ENCODE results near the gene AKR7A2. TPM values are rescaled to one million over a fixed set of nuclear protein-coding genes. Genes with fewer than 3 reads are reported as not detected.

AKR7A2 gene
- 114 TPM for polyA plus RNA-seq (2012; ENCODE audit: insufficient read depth, insufficient read length)

DNA sequence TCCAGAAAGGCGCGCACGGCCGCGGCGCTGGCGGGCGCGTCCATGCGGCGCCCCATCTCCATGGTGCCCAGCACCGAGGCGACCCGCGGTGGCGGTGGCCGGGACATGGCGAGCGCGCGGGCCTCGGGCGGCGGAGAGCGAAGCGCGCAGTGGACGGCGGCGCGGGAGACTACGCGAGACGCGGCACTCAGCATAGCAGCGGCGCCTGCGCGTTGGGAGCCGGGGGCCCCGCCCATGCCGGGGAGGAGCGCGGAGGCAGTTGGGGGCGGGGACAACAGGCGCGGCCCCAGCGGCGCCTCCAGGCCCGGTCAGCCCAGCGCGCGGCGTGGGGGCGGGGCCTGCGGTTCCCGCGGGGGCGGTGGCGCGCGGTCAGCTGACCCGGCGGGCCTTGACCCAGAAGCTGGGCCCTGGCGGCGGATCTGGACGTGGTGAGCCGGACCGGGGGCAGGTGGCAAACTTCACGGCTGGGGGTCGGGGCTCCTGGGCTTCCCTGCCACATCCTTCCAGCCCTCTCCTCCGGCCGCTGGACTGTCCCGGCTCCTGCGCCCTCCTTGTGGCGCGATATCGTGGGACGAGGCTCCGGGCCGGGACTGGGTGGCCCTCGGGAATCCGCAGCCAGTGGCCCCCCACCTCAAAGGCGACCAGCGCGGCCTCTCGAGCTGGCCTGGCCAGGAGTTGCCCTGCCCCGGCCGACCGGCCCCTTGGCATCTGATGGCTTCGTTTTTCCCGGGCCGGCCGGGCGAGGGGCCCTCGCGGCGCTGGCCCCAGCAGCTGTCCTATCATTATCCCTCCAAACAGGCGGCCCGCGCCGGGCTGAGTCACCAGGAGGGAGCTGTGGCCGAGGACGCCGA is at the start of gene AKR7A2, which contains the start of gene SLC66A1:
TSS of gene AKR7A2 (minus strand) at position 214 of the 851 bp plus-strand sequence. CDS start at position 194, 20 bp downstream.
TSS of gene SLC66A1 (plus strand) at position 396 of the 851 bp plus-strand sequence. CDS start 5,352 bp downstream, outside the sequence.
- peak; percentile 68 for DNase-seq (ENCODE audit: low read depth, low spot score)
- H3K4me3 ChIP-seq (ENCODE audit: low read length) = peak within 1 kb of the TSS; percentile 85

DNA sequence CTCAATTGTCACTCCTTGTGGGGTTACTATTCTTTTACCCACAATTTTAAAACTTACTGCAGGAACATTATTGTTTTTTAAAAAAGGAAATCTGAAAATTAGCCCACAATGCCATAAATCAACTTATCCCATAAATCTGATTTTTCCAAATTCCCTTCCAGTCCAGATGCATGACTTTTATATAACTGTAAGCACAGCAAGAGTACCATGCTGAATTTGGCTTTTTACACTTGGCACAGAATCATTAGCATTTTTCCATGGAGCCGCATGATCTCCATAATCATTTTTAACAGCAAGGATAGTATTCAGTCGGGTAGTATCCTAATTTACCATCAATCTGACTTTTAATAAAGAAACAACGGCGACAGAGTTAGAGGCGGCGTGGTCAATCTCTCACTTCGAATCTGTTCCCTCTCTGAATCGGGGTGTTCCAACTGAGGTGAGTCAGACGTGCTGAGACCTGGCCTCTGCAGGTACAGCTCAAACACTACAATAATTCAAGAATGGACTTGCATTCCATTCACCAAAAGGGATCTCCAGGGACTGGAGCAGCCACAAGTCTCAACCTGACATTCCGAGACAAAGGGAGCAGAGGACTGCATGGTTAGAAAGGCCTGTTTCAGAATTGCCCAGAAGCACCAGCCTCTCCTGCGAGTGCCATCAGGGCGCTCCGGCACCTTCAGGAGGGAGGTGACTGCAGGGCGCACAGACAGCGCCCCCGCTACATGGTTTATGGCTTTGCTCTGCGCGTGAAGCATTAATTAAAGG is 49.1 kb upstream of the AKR7A2 start:
- no peak overlapping the region for H3K4me3 ChIP-seq (ENCODE audit: low read length)
- no peak for DNase-seq (ENCODE audit: low read depth, low spot score)

DNA sequence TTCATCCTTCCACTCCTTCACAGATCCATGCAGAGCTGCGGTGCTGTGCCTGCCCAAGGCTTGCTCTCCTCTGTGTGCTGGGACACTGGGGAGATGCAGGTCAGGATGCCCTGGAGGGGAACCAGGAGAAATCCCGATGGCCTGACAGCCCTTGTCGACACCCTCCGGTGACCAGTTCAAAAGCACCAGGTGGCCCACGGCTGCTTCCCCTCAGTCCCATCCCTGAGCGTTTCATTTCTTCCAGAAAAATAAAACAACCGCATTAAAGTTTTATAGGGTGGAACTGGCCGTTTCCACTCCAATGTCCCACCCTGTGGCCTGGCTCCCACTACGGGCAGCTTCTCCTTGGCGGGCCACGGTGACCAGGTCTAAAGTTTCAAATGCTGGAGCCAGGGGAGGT is 48.5 kb upstream of the AKR7A2 start:
- no peak for DNase-seq (ENCODE audit: low read depth, low spot score)
- H3K4me3 ChIP-seq (ENCODE audit: low read length) = no peak overlapping the region

DNA sequence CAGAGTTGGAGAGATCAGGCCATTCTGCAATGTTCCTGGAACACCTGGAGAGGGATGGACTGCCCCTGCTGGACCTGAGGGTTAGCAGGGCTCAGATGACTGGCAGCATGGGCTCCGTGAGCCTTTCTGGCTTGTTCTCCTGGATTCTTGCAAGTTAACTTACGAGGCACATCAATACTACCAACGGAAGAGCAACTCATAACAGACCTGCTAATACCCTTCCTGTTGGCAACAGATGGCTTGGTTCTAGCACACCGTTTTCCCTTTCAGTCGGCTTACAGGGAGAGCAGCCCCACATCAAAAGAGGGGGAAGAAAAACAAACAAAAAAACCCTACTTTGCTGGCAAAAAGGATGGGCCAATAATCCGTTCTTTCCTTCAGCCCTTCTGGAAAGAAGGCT is 48.1 kb upstream of the AKR7A2 start:
- H3K4me3 ChIP-seq (ENCODE audit: low read length) = 0 out of 2 replicates have a peak overlapping the region, but pooled peaks have one; percentile 16
- DNase-seq (ENCODE audit: low read depth, low spot score) = peak; percentile 85

DNA sequence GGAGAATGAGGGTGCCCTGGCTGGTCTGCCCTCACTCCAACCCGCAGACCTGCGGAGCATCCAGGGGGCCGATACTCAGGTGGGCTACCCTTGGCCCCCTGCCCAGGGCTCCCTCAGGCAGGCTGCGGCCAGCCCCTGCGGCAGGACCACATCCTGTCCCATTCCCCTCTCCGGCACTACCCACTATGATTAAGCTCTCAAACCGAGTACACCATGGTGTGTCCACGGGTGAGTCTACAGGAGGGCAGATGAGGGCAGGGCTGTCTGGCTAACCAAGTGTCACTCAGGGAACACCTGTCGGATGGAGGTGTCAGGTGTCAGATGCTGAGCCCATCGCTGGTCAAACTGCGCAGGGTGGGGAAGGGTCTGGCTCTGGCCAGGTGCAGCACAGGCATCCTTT is 47.4 kb upstream of the AKR7A2 start:
- H3K4me3 ChIP-seq (ENCODE audit: low read length) = no peak overlapping the region
- DNase-seq (ENCODE audit: low read depth, low spot score) = no peak

DNA sequence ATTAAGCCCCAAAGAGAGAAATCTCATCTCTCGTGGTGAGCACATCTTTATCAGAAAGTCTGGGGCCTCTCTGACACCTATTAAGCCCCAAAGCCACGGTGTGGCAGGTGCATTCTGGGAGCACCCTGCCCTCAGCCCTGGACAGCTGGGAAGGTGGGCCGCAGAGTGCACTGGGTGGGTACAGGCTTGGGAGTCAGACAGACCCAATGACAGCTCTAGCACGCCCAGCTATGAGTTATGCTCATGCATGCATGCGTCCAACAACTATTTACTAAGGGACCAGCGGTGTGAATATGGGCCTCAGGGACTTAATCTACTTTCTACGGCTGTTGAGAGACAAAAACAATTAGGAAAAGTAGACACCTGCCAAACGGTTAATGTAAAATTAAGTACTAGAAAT is 46.8 kb upstream of the AKR7A2 start:
- DNase-seq (ENCODE audit: low read depth, low spot score) = no peak
- no peak overlapping the region for H3K4me3 ChIP-seq (ENCODE audit: low read length)

DNA sequence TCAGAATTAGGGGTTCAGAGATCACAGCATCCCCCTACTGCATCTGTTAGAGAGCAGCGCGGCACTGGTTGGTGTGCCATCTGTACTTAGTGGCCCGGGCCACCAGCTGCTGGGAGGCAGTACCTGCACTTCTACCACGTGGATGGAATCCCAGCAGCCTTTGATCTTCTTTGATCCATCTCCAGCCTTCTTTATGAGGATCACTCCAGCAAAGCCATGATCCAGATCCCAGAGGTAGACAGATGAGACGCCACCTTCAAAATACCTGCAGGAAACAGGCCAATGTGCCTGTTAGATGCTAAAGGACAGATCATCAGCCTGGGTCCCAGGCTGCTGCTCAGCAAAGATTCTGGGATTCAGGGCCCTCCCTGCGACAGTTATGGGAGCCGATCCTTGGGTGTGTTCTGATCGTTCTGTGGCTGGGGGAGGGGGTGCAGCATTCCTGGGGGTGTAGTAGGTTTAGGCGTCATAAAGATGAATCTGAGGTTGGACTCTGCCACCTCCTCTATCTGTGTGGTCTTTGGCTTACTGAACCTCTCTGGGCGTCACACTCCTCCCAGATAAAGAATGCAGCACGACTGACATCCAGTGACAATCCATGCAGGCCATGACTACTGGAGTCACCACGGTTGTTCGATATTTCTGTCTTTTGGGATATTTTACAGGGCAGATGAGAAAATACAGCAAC is 45.5 kb upstream of the AKR7A2 start:
- no peak for DNase-seq (ENCODE audit: low read depth, low spot score)
- H3K4me3 ChIP-seq (ENCODE audit: low read length) = no peak overlapping the region

DNA sequence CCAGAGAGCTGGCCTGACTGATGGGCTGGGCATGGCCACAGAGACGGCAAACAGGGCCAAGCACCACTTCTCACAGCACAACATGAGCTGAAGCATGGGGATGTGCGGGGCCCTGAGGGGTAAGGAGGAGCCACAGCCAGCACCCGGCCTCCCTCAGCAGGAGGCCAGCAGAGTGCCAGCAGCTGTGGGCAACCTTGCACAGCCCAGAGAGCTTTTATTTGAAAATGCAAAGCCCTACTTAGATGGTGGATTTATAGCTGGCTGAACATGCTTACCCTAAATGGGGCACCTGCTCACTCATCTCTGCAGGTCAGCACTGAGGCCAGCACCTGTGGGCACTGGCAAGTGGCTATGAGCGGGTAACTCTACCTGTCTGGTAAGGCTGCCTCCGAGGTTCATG is 44.3 kb upstream of the AKR7A2 start:
- DNase-seq (ENCODE audit: low read depth, low spot score) = no peak
- H3K4me3 ChIP-seq (ENCODE audit: low read length) = no peak overlapping the region

DNA sequence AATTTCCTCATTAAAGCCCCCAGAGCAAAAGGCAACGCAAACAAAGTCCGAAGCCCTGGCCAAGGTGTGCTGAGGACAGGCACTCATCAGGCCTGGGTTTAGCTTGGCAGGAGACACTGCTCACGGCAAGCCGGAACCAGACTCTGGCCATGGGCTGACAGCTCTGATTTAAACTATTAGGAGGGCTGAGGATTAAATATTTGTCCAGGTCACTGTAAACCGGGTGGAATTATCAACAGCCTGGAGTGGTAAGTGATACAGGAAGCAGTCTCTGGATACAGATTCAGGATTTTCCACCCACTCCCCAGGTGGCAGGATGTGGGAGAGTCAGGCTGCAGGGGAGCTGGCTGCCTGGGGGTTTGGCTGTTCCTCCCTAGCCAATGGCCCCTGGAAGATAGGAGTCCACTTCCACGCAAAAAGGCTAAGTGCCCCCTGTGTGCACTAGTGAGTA is 42.6 kb upstream of the AKR7A2 start:
- DNase-seq (ENCODE audit: low read depth, low spot score) = no peak
- no peak overlapping the region for H3K4me3 ChIP-seq (ENCODE audit: low read length)

DNA sequence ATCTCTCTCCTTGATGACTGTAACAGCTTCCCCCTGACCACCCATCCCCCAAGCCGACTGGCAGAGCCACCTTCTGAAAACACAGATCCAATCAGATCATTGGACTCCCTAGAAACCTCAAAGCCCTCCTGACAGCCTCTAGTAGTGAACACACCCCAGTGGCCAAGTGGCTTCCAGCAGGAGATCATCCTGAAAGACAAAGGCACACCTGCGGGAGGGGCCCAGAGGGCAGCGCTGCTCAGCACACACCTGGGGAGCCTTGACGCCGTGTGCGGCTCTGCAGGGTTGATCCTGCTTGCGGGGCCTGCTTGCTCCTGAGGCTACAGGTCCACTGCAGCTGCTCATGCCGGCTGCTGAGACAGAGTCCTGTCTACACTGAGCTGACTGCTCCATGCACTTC is 41.7 kb upstream of the AKR7A2 start:
- no peak overlapping the region for H3K4me3 ChIP-seq (ENCODE audit: low read length)
- no peak for DNase-seq (ENCODE audit: low read depth, low spot score)

DNA sequence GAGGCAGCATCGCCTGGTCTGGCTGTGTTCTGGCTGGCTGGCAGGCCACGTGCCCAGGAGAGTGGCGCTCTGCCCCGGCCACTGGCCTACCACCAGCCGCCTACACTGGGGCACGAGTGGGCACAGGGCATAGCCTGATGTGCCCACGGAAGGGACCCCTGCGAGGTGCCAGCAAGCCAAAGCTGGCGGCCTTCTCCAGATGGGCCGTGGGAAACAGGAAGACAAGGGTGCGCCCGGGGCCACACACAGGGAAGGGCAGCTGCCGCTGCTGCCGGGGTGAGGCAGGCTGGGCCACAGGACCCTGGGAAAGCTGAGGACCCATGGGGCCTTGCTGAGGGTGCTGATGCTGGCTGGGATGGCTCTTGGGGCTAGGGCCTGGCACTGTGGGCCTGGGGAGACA is 40.9 kb upstream of the AKR7A2 start:
- no peak for DNase-seq (ENCODE audit: low read depth, low spot score)

DNA sequence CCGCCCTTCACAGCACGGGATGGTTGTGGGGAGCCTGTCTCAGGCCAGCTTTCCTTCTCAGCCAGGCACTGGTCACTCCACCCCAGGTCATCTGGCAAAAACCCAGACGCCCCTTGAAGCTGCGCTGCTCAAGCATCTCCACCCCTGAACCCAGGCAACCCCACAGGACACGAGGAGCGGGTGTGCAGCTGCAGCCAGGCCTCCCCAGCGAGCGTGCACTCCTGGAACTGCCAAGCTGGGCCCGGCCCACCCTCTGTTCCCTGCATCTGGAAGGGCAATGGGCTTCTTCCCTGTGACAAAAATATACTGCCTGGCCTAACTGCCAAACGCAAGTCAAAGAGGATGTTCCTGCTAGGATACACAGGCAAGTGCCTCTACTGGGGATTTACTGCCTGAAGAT is 39.9 kb upstream of the AKR7A2 start:
- DNase-seq (ENCODE audit: low read depth, low spot score) = no peak
- no peak overlapping the region for H3K4me3 ChIP-seq (ENCODE audit: low read length)

More for the DNA sequence above, 40.9 kb upstream of the AKR7A2 start:
- no peak overlapping the region for H3K4me3 ChIP-seq (ENCODE audit: low read length)

DNA sequence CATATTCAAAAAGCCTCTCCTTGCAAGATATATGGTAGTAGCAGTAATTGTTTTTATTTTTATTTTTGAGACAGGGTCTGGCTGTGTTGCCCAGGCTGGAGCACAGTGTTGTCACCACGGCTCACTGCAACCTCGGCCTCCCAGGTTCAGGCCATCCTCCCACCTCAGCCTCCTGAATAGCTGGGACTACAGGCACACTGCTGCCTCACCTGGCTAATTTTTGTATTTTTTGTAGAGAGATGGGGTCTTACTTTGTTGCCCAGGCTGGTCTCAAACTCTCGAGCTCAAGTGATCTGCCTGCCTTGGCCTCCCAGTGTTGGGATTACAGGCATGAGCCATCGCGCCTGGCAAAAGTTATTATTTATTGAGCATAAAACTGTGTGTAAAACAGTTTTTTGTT is 38.6 kb upstream of the AKR7A2 start:
- H3K4me3 ChIP-seq (ENCODE audit: low read length) = no peak overlapping the region
- DNase-seq (ENCODE audit: low read depth, low spot score) = no peak

DNA sequence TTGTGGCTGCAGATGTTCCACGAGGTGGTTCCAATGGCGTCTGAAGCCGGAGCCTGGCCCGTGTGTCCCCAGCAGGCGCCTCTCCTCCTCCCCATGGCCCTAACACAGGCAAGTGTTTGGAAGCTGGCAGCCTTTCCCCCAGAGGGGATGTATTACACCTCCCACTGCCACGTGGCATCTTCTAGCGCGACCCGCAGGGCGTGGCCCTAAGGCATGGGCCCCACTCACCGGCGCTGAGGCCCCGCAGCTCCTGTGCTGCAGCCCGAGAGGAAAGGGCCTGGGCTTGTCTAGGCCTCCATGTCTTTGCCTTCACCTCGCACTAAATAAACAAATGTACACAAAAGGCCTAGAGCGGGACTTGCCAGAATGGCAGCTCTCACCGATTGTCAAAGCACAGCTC is 38.1 kb upstream of the AKR7A2 start:
- H3K4me3 ChIP-seq (ENCODE audit: low read length) = no peak overlapping the region
- no peak for DNase-seq (ENCODE audit: low read depth, low spot score)

DNA sequence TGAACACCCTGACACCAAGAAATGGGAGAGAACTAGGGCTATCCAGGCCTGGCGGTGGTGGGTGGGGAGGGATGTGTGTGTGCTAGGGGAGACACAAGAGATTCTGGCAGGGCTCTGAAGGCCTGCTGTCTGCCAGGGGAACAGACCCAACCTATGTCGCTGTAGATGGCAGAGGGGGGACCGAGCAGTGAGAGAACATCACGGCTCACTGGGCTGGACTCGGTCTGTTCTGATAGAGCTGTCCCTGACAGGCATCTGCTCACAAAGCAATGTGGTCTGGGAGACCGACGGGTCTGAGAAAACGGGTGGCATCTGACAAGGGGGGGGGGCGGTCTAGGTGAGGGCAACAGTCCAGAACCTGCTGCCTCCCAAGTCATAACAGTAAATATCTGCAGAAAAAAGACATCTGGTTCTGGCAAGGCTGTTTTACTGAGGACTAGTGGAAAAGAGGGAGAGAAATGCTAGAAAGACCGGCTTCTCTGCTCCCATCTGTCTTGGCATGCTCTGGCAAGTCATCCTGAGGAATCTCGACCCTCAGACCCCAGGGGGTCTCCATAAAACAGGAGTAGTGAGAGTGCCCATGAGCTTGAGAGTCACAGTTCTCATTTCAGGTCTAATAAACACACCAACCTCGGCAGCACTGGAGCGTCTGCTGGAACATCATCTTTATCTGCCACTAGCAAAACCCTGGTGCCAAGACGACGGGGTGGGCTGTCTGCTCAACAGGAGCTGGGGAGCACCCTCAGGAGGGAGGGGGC is 36.7 kb upstream of the AKR7A2 start:
- H3K4me3 ChIP-seq (ENCODE audit: low read length) = no peak overlapping the region
- DNase-seq (ENCODE audit: low read depth, low spot score) = no peak

DNA sequence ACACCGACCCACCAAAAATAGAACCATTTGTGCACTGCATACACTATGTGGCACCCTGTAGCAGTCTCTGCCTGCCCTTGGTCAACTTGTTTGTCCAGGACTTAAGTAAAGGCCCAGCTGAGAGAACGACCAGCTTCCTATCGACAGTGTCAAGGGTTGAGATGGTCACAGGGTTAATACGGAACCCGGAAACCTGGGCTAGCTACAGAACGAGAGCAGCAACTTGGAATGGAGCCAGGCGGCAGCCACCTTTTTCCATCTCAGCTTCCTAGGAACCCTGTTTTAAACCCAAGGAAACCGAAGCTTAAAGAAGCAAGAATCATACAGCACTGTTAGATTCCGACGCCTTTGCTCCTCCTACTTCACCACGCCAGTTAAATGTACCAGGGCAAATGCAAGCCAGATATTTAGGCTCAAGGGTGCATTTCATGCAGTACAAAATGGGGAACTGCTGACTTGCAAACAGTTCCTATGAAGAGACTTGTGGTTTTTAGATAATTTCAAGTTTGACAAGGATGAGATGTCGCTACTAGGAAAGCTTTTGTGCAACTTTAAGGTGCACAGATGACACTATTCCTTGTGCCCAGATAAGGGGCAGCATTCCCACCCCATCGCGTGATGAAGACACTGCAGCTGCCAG is 35.7 kb upstream of the AKR7A2 start:
- no peak overlapping the region for H3K4me3 ChIP-seq (ENCODE audit: low read length)
- no peak for DNase-seq (ENCODE audit: low read depth, low spot score)

DNA sequence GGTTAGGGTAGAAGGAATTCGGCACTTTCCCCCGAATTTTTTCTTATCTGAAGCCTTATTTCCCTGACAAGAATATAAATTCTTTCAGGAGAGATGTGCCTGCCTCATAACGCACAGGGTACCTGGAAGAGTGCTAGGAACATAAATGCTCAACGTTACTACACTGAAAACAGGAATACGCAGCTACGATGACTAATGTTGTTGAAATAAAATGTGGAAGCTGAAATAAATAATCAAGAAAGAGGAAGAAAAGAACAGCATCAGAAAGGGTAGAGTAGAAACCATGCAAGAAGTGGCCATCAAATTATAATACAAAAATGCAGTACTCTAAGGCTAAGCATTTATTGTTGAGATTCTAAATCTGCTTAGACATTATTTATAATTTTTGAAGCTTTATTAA is 34.1 kb upstream of the AKR7A2 start:
- H3K4me3 ChIP-seq (ENCODE audit: low read length) = no peak overlapping the region
- no peak for DNase-seq (ENCODE audit: low read depth, low spot score)

DNA sequence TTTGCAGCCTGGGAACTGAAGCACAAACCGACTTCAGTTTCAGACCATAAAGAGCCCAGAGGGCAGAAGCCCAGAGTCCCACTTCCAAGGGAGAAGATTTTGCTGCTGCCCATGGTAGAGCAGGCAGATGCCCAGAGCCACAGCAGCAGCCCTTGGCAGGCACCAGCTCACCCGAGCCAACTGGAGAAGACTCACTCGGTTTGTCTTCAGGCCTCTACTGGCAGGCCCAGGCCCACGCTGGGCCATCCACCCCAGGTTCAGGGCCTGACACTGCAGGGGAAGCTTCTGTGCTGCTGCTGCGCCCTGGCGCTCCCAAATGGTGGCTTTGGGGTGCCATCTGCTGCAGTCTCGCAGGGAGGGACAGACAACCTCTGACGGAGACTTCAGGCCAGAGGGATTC is 33.4 kb upstream of the AKR7A2 start:
- no peak for DNase-seq (ENCODE audit: low read depth, low spot score)
- H3K4me3 ChIP-seq (ENCODE audit: low read length) = no peak overlapping the region
